SU-DHL-6 (cell line): ENCODE data around the gene RHBG.

Experiments
- H2AFZ ChIP-seq: fragments of 200-600 bp; sonication (generic); 2 replicates; pipeline ENCODE4 v1.6.1; 2014; ENCODE audit warnings: low read depth, mild to moderate bottlenecking, moderate library complexity, mixed read lengths, antibody characterized with exemption, low read length; ENCODE audit not compliant: severe bottlenecking
- H3F3A ChIP-seq: fragments of 200-600 bp; shearing (Covaris generic); 2 replicates; pipeline ENCODE4 v1.6.0; 2016; ENCODE audit warnings: antibody characterized with exemption, mild to moderate bottlenecking; ENCODE audit not compliant: insufficient read depth
- H3K27ac ChIP-seq: fragments of 200-600 bp; sonication (generic); 2 replicates; pipeline ENCODE4 v1.5.1; 2016; ENCODE audit warnings: low read depth, mild to moderate bottlenecking, low read length, moderate library complexity, mixed read lengths
- H3K27me3 ChIP-seq: fragments of 200-600 bp; sonication (generic), shearing (Covaris generic); 2 replicates; pipeline ENCODE4 v1.6.0; 2014; ENCODE audit warnings: mild to moderate bottlenecking, low read length
- H3K36me3 ChIP-seq: fragments of 200-600 bp; sonication (generic); 2 replicates; pipeline ENCODE4 v1.6.1; 2014; ENCODE audit warnings: mild to moderate bottlenecking, low read length, mixed read lengths
- H3K4me2 ChIP-seq: fragments of 300-600, 200-600 bp; shearing (Covaris generic), sonication (generic); 2 replicates; pipeline ENCODE4 v1.6.0; 2014; ENCODE audit warnings: low read length, low read depth, mild to moderate bottlenecking; ENCODE audit not compliant: poor library complexity, severe bottlenecking
- H3K4me3 ChIP-seq: fragments of 200-600 bp; sonication (generic); 2 replicates; pipeline ENCODE4 v1.5.1; 2014; ENCODE audit warnings: antibody characterized with exemption, low read length, mild to moderate bottlenecking, mixed read lengths; ENCODE audit not compliant: insufficient read depth, poor library complexity, severe bottlenecking
- H3K79me2 ChIP-seq: fragments of 200-600 bp; sonication (generic); 2 replicates; pipeline ENCODE4 v1.6.1; 2014; ENCODE audit warnings: mild to moderate bottlenecking, low read length, moderate library complexity; ENCODE audit not compliant: insufficient read depth
- H3K9ac ChIP-seq: fragments of 200-600 bp; sonication (generic); 2 replicates; pipeline ENCODE4 v1.7.0; 2014; ENCODE audit warnings: mild to moderate bottlenecking, low read length
- H3K9me2 ChIP-seq: fragments of 200-600 bp; sonication (generic); replicated peaks from 2 replicates; pipeline ENCODE4 v1.6.1; 2014; ENCODE audit warnings: low read length; ENCODE audit not compliant: insufficient read depth
- H3K9me3 ChIP-seq: fragments of 200-600 bp; sonication (generic); 2 replicates; pipeline ENCODE4 v1.6.1; 2014; ENCODE audit warnings: low read length, mixed read lengths; ENCODE audit not compliant: insufficient read depth
- H4K20me1 ChIP-seq: fragments of 200-600 bp; sonication (generic); 2 replicates; pipeline ENCODE4 v1.6.1; 2014; ENCODE audit warnings: low read depth, mild to moderate bottlenecking, antibody characterized with exemption, low read length, moderate library complexity, mixed read lengths
- CTCF ChIP-seq: fragments of 200-600 bp; sonication (generic); IDR thresholded peaks from one replicate; pipeline ENCODE4 v1.5.1; 2017; ENCODE audit warnings: antibody characterized with exemption, mild to moderate bottlenecking, low read length, moderate library complexity; ENCODE audit not compliant: insufficient read depth, poor library complexity, severe bottlenecking
- EZH2phosphoT487 ChIP-seq: fragments of 200-600 bp; sonication (generic), shearing (Covaris generic); conservative IDR thresholded peaks from 2 replicates; pipeline ENCODE4 v1.6.1; 2018; ENCODE audit warnings: mild to moderate bottlenecking, antibody characterized with exemption, low read length, moderate library complexity, mixed read lengths

Gene RHBG

GRCh38 chr1:156384007-156384406 lies 15.0 kb downstream of the RHBG start:
- Histone ChIP-seq H3K79me2 (no peaks in the 10 kb centered on the region), H3K9me3 (no peaks in the 10 kb centered on the region), H3K36me3 (no peaks in the 10 kb centered on the region), H3K4me3 (no peak overlapping the region), H3K9me2 (no peaks in the 10 kb centered on the region), H3K27me3 (no peaks in the 10 kb centered on the region), H3K27ac (no peak overlapping the region), H3K4me2 (no peak overlapping the region), H3K9ac (no peak overlapping the region), H4K20me1 (no peaks in the 10 kb centered on the region), H2AFZ (no peak overlapping the region), H3F3A (no peaks in the 10 kb centered on the region)
- TF ChIP-seq CTCF (no peak), EZH2phosphoT487 (no peak)

- Histone ChIP-seq H2AFZ (no peak overlapping the region), H3K9me2 (no peaks in the 10 kb centered on the region), H3K36me3 (no peaks in the 10 kb centered on the region), H3K9me3 (no peaks in the 10 kb centered on the region), H4K20me1 (no peaks in the 10 kb centered on the region), H3K9ac (no peak overlapping the region), H3F3A (no peaks in the 10 kb centered on the region), H3K4me3 (no peak overlapping the region), H3K4me2 (no peak overlapping the region), H3K27ac (no peak overlapping the region), H3K79me2 (no peaks in the 10 kb centered on the region), H3K27me3 (no peaks in the 10 kb centered on the region)
- TF ChIP-seq CTCF (no peak), EZH2phosphoT487 (no peak)
Measured at GRCh38 chr1:156384658-156385057, 15.6 kb downstream of the RHBG start.

GRCh38 chr1:156385534-156386031 lies 16.6 kb downstream of the RHBG start:
- H2AFZ ChIP-seq = no peak overlapping the region
- H3K27me3 ChIP-seq = no peaks in the 10 kb centered on the region
- H3K27ac ChIP-seq = no peak overlapping the region

More at GRCh38 chr1:156385534-156386031, 16.6 kb downstream of the RHBG start:
- H4K20me1 ChIP-seq = no peaks in the 10 kb centered on the region
- H3K79me2 ChIP-seq = no peaks in the 10 kb centered on the region
- H3K4me3 ChIP-seq = no peak overlapping the region
- H3K36me3 ChIP-seq = no peaks in the 10 kb centered on the region
- TF ChIP-seq CTCF = peak; percentile 97
- no peak for TF ChIP-seq EZH2phosphoT487
- no peaks in the 10 kb centered on the region for H3K9me2 ChIP-seq
- H3K9me3 ChIP-seq = no peaks in the 10 kb centered on the region
- H3K9ac ChIP-seq = no peak overlapping the region
- no peaks in the 10 kb centered on the region for H3F3A ChIP-seq
- no peak overlapping the region for H3K4me2 ChIP-seq
